GM13977 (cell line): ENCODE measurements around the gene CMKLR1.

Experiments
- DNase-seq: peaks from one replicate; pipeline ENCODE4 v3.0.0; 2012; ENCODE audit warnings: low spot score
- CTCF ChIP-seq: IDR thresholded peaks from 2 replicates; pipeline ENCODE4 v1.5.1; 2012; ENCODE audit warnings: mild to moderate bottlenecking, control low read depth; ENCODE audit not compliant: insufficient read depth; ENCODE audit errors: extremely low read depth, missing control alignments
- in situ Hi-C: fragments of 300-500 bp; cut with MboI; formaldehyde crosslinking; loops from one replicate; pipeline ENCODE4 v1.12.0; 2022; ENCODE audit warnings: low sequenced_read_pairs, low pct_unique_long_range_greater_than_20kb, mixed read lengths, inconsistent platforms; ENCODE audit not compliant: unreplicated experiment

Gene CMKLR1

GRCh38 chr12:108379823-108380222 lies 40.7 kb upstream of the CMKLR1 start:
- no peak for TF ChIP-seq CTCF
- no peak for DNase-seq
- in situ Hi-C loops: no loop called here

GRCh38 chr12:108378926-108379325 lies 39.8 kb upstream of the CMKLR1 start:
- TF ChIP-seq CTCF: no peak
- in situ Hi-C loops: no loop called here
- no peak for DNase-seq

GRCh38 chr12:108377260-108377659 lies 38.1 kb upstream of the CMKLR1 start:
- in situ Hi-C loops: no loop called here
- TF ChIP-seq CTCF: no peak

GRCh38 chr12:108375986-108376663 lies 37.0 kb upstream of the CMKLR1 start:
- DNase-seq: no peak
- in situ Hi-C loops: no loop called here
- no peak for TF ChIP-seq CTCF

More at GRCh38 chr12:108377260-108377659, 38.1 kb upstream of the CMKLR1 start:
- no peak for DNase-seq

GRCh38 chr12:108374596-108375320 lies 35.6 kb upstream of the CMKLR1 start:
- no peak for TF ChIP-seq CTCF
- in situ Hi-C loops: no loop called here
- no peak for DNase-seq

GRCh38 chr12:108373111-108373510 lies 34.0 kb upstream of the CMKLR1 start:
- DNase-seq: no peak
- in situ Hi-C loops: no loop called here
- peak; percentile 28 for TF ChIP-seq CTCF
